ENCODE data around the gene CHRM4. TPM values are rescaled to one million over a fixed set of nuclear protein-coding genes. Genes with fewer than 3 reads are reported as not detected.

Gene CHRM4
- polyA plus RNA-seq (2013, experiment 1 of 2): 0.20 TPM
- 0.25 TPM for polyA plus RNA-seq (2013, experiment 2 of 2)

DNA sequence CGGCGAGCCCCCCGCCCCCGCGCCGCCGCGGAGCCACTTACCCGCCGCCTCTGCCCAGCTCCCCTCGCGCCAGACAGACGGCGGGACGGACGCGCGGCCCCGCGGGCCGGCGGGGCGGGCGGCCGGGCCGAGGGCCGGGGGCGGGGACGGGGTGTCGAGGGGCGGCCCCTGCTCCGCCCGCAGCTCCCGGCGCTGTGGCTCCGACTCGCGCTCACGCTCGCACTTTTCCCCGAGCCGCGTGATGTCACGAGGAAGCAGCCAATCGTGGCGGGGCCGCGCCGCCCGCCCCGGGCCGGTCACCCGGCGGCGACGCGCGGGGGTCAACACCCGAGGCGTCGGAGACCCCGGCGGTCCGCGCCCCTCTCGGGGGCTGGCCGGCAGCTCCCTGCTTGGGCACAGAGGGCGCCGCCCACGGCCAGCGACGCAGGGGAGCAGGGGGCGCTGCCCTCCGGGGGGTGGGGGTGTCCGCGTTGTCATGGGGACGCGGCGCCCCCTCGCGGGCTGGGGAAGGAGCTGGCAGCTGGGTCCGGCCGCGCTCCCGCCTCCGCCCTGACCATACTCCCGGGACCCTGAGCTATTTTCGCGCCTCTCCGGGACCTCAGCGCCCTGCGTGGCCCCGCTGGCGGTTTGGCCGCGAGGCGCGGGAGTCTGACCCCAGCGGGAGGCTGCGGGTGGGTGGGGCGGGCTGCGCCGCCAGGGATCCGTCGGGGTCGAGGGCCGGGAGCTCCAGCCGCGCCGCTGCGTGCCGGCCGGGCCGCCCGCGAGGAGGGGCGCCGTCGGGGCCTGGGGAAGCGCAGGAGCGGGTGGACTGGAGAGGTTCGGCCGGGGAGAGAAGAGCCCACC, at the start of gene CHRM4:
TSS of gene CHRM4 (minus strand) at position 199 of the 843 bp plus-strand sequence. CDS start 5,219 bp downstream, outside the sequence.
- no peaks in the 10 kb centered on the region for H3K9me3 ChIP-seq (ENCODE audit: insufficient read depth, low read depth, low read length)
- H3K4me1 ChIP-seq (ENCODE audit: insufficient read depth, low read length): peaks cover 16% of the 10 kb centered on the region
- H3K27ac ChIP-seq (ENCODE audit: low read depth, low read length): no peak within 1 kb of the TSS
- peak within 1 kb of the TSS; percentile 60 for H3K4me3 ChIP-seq (ENCODE audit: low read length)
- H3K9ac ChIP-seq (ENCODE audit: low read depth, low read length): no peak within 1 kb of the TSS
- H3K36me3 ChIP-seq (ENCODE audit: insufficient read depth, low read length): no peaks in the 10 kb centered on the region
- WGBS: under 1% methylated on average over 123 of the region's 123 CpGs
- peaks cover 70% of the 10 kb centered on the region for H3K27me3 ChIP-seq (ENCODE audit: insufficient read depth, low read length)

DNA sequence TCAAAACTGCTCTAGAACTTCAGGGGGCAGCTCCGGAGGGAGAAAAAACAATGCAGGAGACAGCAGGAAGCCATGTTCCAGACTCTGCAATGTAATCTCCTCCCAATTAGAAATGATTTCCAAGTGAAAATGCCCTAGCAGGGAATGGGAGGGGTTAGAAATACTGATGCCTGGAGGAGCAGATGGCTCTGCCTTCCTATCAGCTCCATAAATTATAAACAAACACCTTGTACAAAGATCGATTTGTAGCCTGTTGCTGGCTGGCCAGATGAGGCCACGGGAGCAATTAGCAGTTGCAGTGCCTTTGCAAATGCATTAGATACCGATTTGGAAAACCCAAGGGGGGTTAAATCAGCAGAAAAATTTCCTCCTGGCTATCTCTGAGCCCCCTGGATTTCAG, 46.6 kb upstream of the CHRM4 start:
- Histone ChIP-seq H3K36me3 (ENCODE audit: insufficient read depth, low read length) (peaks cover 20% of the 10 kb centered on the region), H3K4me3 (ENCODE audit: low read length) (no peak overlapping the region), H3K27me3 (ENCODE audit: insufficient read depth, low read length) (no peaks in the 10 kb centered on the region), H3K27ac (ENCODE audit: low read depth, low read length) (no peak overlapping the region), H3K9ac (ENCODE audit: low read depth, low read length) (no peak overlapping the region), H3K9me3 (ENCODE audit: insufficient read depth, low read depth, low read length) (no peaks in the 10 kb centered on the region), H3K4me1 (ENCODE audit: insufficient read depth, low read length) (peaks cover 30% of the 10 kb centered on the region)
- whole genome bisulfite sequencing: 68% methylated on average over 4 of the region's 4 CpGs

DNA sequence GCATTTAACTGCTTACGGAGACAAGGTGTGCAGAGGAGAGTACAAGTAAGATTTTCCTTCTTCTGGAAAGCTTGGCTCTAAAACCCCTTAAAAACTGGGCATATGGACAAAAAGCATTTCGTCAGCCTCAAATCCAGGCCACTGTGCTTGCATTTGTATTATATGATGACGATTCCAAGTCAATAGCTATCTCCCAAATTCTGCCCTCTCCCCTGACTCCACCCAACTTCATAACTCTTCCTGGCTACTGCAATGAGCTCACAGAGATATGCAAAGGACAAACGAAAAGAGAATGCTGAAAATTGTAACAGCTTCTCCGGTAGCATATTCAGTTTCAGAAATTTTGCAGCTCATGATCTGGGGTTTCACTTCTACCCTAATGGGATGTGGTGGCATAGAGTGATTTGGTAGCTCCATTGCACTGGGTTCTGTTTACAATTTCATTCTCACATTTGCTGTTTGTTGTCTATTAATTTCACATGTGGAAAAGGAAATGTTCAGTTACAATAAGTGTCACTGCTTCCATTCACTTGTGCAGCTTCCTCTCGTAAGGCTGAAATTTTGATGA, 45.6 kb upstream of the CHRM4 start:
- Histone ChIP-seq H3K27me3 (ENCODE audit: insufficient read depth, low read length) (no peaks in the 10 kb centered on the region), H3K27ac (ENCODE audit: low read depth, low read length) (no peak overlapping the region), H3K9me3 (ENCODE audit: insufficient read depth, low read depth, low read length) (no peaks in the 10 kb centered on the region), H3K36me3 (ENCODE audit: insufficient read depth, low read length) (peaks cover 27% of the 10 kb centered on the region), H3K4me3 (ENCODE audit: low read length) (no peak overlapping the region), H3K4me1 (ENCODE audit: insufficient read depth, low read length) (peaks cover 30% of the 10 kb centered on the region), H3K9ac (ENCODE audit: low read depth, low read length) (no peak overlapping the region)
- WGBS: 97% methylated on average over 6 of the region's 6 CpGs

DNA sequence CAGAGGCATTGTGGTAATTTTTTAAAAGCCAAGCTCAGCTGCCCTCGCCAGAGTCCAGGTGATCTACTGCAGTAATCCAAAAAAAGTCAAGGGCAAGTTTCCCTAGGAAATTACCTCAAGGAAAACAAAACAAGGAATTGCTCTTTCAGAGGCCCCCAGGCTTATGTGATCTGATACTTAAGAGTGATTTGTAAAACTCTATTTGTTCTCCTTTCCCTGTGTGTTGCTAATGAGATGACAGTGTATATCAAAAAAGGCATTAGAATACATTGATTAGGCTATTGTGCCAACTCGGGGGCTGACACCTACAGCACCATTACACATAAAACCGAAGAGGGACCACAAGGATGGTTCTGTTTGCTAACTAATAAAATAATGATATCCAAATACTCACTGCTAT, 44.5 kb upstream of the CHRM4 start:
- Histone ChIP-seq H3K9ac (ENCODE audit: low read depth, low read length) (no peak overlapping the region), H3K4me3 (ENCODE audit: low read length) (no peak overlapping the region), H3K27me3 (ENCODE audit: insufficient read depth, low read length) (no peaks in the 10 kb centered on the region), H3K36me3 (ENCODE audit: insufficient read depth, low read length) (peaks cover 35% of the 10 kb centered on the region), H3K4me1 (ENCODE audit: insufficient read depth, low read length) (peaks cover 30% of the 10 kb centered on the region), H3K27ac (ENCODE audit: low read depth, low read length) (peak overlapping the region; percentile 23; the same call in 1 of the 2 replicates), H3K9me3 (ENCODE audit: insufficient read depth, low read depth, low read length) (no peaks in the 10 kb centered on the region)
- WGBS: 44% methylated on average over 2 of the region's 3 CpGs

DNA sequence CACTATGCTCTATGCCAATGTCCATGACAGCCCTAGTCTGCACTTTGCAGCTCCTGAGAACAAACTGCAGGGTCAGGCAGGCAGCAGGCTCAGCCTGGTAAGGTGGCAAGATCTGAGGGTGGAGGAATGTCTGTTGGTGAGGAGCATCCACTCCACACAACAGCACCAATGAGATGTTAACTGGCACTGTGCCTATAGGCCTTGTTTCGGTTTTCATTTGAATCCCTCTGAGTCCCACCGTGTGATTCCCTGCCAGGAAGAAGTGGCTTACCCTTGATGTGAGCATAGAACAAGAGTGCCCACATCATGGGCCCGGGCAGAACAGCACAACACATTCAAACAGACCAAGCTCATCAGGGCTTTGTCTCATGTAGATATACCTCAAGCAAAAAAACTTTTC, 44.1 kb upstream of the CHRM4 start:
- Histone ChIP-seq H3K27me3 (ENCODE audit: insufficient read depth, low read length) (no peaks in the 10 kb centered on the region), H3K9ac (ENCODE audit: low read depth, low read length) (peak overlapping the region; percentile 28), H3K27ac (ENCODE audit: low read depth, low read length) (peak overlapping the region; percentile 23; the same call in 1 of the 2 replicates), H3K4me3 (ENCODE audit: low read length) (no peak overlapping the region), H3K4me1 (ENCODE audit: insufficient read depth, low read length) (peaks cover 30% of the 10 kb centered on the region), H3K36me3 (ENCODE audit: insufficient read depth, low read length) (peaks cover 39% of the 10 kb centered on the region), H3K9me3 (ENCODE audit: insufficient read depth, low read depth, low read length) (no peaks in the 10 kb centered on the region)
- 79% methylated on average over 3 of the region's 3 CpGs for WGBS

DNA sequence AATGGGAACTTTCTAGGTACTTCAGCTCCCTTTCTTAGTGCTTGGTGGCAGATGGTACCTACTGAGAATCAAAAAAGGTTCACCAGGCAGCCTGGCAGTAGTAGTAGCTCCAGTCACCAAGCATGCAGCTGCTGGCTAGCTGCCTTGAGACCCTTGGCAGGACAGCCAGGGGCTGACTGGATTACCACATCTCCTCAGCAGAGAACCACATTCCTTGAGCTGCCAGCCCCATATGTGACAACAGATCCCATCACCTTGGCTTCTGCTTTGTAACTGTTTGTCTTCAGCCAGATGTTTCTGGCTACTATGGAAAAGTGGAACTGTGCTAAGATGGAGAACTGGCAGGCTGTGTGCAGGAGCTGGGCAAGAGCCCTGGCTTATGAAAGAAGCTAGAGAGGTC, 39.6 kb upstream of the CHRM4 start:
- Histone ChIP-seq H3K4me1 (ENCODE audit: insufficient read depth, low read length) (peaks cover 17% of the 10 kb centered on the region), H3K4me3 (ENCODE audit: low read length) (no peak overlapping the region), H3K9me3 (ENCODE audit: insufficient read depth, low read depth, low read length) (no peaks in the 10 kb centered on the region), H3K27me3 (ENCODE audit: insufficient read depth, low read length) (no peaks in the 10 kb centered on the region), H3K9ac (ENCODE audit: low read depth, low read length) (no peak overlapping the region), H3K36me3 (ENCODE audit: insufficient read depth, low read length) (peaks cover 42% of the 10 kb centered on the region), H3K27ac (ENCODE audit: low read depth, low read length) (no peak overlapping the region)

DNA sequence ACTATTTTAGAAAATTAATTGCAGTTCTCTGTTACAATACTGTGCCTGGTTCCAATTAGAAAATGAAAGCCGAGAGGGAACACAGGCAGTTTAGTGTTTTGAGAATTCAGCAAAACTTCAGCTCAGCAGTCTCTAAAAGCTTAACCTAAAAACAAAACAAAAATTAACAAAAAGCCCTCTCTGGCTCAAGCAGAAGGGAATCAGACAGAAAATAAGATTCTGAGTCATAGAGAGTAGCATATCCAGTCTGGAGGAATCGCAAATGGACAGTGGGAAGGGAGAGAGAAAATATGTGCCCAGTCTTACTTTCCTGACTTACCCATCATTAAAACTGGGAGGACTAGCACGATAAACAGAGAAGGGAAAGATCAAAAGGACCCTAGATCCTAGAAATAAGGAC, 38.1 kb upstream of the CHRM4 start:
- no peak overlapping the region for H3K9ac ChIP-seq (ENCODE audit: low read depth, low read length)
- WGBS: 98% methylated on average over 2 of the region's 3 CpGs
- peaks cover 10% of the 10 kb centered on the region; the same call in 1 of the 2 replicates for H3K4me1 ChIP-seq (ENCODE audit: insufficient read depth, low read length)

DNA sequence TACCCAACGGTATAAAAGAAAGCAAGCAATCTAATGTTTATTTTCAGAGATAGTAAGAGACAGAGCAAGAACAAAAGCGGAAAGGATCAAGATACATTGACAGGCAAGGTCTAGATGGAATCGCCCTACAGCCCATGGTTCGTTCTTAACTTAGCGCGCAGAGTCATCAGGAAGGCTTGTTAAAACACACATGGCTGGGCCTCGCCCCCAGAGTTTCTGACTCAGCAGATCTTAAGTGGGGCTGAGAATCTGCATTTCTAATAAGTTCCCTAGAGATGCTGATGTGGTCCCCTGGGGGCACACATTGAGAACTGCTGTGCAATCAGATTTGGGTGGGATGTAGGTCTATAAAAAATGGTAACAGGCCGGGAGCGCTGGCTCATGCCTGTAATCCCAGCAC, 35.8 kb upstream of the CHRM4 start:
- H3K4me3 ChIP-seq (ENCODE audit: low read length): no peak overlapping the region
- peaks cover 10% of the 10 kb centered on the region; the same call in 1 of the 2 replicates for H3K4me1 ChIP-seq (ENCODE audit: insufficient read depth, low read length)
- H3K36me3 ChIP-seq (ENCODE audit: insufficient read depth, low read length): peaks cover 23% of the 10 kb centered on the region
- H3K27ac ChIP-seq (ENCODE audit: low read depth, low read length): 0 out of 2 replicates have a peak overlapping the region, but pooled peaks have one; percentile 15
- WGBS: 63% methylated on average over 9 of the region's 9 CpGs
- no peaks in the 10 kb centered on the region for H3K9me3 ChIP-seq (ENCODE audit: insufficient read depth, low read depth, low read length)
- no peaks in the 10 kb centered on the region for H3K27me3 ChIP-seq (ENCODE audit: insufficient read depth, low read length)
- no peak overlapping the region for H3K9ac ChIP-seq (ENCODE audit: low read depth, low read length)

More for the DNA sequence above, 38.1 kb upstream of the CHRM4 start:
- Histone ChIP-seq H3K36me3 (ENCODE audit: insufficient read depth, low read length) (peaks cover 39% of the 10 kb centered on the region), H3K9me3 (ENCODE audit: insufficient read depth, low read depth, low read length) (no peaks in the 10 kb centered on the region), H3K27me3 (ENCODE audit: insufficient read depth, low read length) (no peaks in the 10 kb centered on the region), H3K4me3 (ENCODE audit: low read length) (no peak overlapping the region), H3K27ac (ENCODE audit: low read depth, low read length) (no peak overlapping the region)

DNA sequence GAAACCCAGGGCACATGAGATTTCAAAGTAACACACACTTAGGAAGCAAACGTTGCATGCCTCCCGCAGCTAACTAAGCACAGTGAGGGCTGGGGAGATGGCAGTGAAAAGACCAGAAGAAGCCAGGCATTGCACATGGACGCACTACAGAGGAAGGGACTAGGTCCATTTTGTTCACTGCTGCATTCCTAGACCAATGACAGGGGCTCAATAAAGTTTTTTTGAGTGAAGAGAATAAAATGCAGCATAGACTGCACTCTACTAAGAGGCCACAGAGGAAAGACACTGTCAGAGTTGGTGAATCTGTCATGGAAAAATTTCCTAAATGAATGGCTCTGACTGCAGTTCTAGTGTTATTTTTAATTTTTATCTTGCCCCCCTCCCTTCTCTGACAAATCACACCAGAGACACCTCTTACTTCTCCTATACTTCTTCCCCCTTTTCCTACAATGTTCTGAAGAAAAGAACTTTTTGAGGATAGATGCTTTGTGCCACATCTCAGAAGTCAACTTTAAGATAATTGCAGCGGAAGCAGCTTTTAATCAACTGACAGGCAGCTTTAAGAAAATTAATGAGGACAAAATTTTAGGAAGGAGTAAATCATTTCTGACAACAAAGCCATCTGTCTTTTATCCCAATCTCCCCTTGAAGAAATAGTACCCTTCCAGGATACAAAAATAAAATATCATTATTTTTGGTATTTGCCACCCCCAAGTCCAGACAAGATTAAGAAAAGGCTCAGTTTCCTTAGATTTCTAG, 34.8 kb upstream of the CHRM4 start:
- Histone ChIP-seq H3K9me3 (ENCODE audit: insufficient read depth, low read depth, low read length) (no peaks in the 10 kb centered on the region), H3K4me3 (ENCODE audit: low read length) (no peak overlapping the region), H3K4me1 (ENCODE audit: insufficient read depth, low read length) (peaks cover 10% of the 10 kb centered on the region; the same call in 1 of the 2 replicates), H3K36me3 (ENCODE audit: insufficient read depth, low read length) (peaks cover 23% of the 10 kb centered on the region), H3K27ac (ENCODE audit: low read depth, low read length) (no peak overlapping the region), H3K9ac (ENCODE audit: low read depth, low read length) (no peak overlapping the region), H3K27me3 (ENCODE audit: insufficient read depth, low read length) (no peaks in the 10 kb centered on the region)
- 86% methylated on average over 4 of the region's 4 CpGs for WGBS

DNA sequence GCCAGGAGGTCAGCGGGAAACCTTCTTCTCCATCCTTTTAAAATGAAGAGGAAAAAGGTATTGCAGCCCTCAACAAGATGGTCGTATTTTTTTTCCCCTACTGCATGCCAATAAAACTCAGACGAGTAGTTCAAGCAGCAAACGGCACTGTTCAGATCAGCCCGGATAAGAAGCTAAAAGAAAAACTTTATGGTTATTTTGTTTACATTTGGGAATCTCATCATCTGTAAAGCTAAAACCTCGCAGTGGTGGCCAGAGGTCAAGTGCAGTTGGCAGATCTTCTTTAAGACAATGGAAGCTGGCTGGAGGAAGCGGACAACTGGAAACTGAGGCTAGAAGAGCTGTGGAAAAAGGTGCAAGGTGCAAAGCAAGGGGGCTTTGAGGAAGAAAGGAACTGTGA, 31.0 kb upstream of the CHRM4 start:
- Histone ChIP-seq H3K4me1 (ENCODE audit: insufficient read depth, low read length) (peaks cover 14% of the 10 kb centered on the region; the same call in 1 of the 2 replicates), H3K27ac (ENCODE audit: low read depth, low read length) (no peak overlapping the region), H3K4me3 (ENCODE audit: low read length) (no peak overlapping the region), H3K36me3 (ENCODE audit: insufficient read depth, low read length) (peaks cover 14% of the 10 kb centered on the region), H3K27me3 (ENCODE audit: insufficient read depth, low read length) (no peaks in the 10 kb centered on the region), H3K9ac (ENCODE audit: low read depth, low read length) (no peak overlapping the region), H3K9me3 (ENCODE audit: insufficient read depth, low read depth, low read length) (no peaks in the 10 kb centered on the region)
- 96% methylated on average over 7 of the region's 7 CpGs for WGBS

Measured in HUES64 (cell line).